ENCODE data around the gene EXOSC7.
"Not testable (repeated sequence)": the region's sequence is repeated elsewhere in the genome, so short reads cannot be mapped to it uniquely, and the experiment has no call there.

EXOSC7 gene

GRCh38 chr3:44949770-44950169 is 26.3 kb upstream of the EXOSC7 start:
- not testable (repeated sequence) for H3K9ac ChIP-seq (ENCODE audit: low read depth, low read length); H3K36me3 ChIP-seq (ENCODE audit: control insufficient read depth, insufficient read depth, low read length); H3K4me3 ChIP-seq (ENCODE audit: low read depth, low read length); H3K27me3 ChIP-seq (ENCODE audit: control insufficient read depth, insufficient read depth, low read length); H3K9me3 ChIP-seq (ENCODE audit: control insufficient read depth, insufficient read depth, low read length)
- H3K4me1 ChIP-seq (ENCODE audit: control insufficient read depth, insufficient read depth, low read length), result peaks cover 10% of the 10 kb centered on the region

- H3K36me3 ChIP-seq (ENCODE audit: control insufficient read depth, insufficient read depth, low read length), result peaks cover 5% of the 10 kb centered on the region
- no peak overlapping the region for H3K4me3 ChIP-seq (ENCODE audit: low read depth, low read length)
- H3K27me3 ChIP-seq (ENCODE audit: control insufficient read depth, insufficient read depth, low read length), result no peaks in the 10 kb centered on the region
- peaks cover 10% of the 10 kb centered on the region for H3K4me1 ChIP-seq (ENCODE audit: control insufficient read depth, insufficient read depth, low read length)
- no peaks in the 10 kb centered on the region for H3K9me3 ChIP-seq (ENCODE audit: control insufficient read depth, insufficient read depth, low read length)
- H3K9ac ChIP-seq (ENCODE audit: low read depth, low read length), result no peak overlapping the region
These were observed 25.7 kb upstream of the EXOSC7 start for GRCh38 chr3:44950275-44950734.

GRCh38 chr3:44952689-44953088 is 23.4 kb upstream of the EXOSC7 start:
- Histone ChIP-seq H3K4me3 (ENCODE audit: low read depth, low read length) (no peak overlapping the region), H3K27me3 (ENCODE audit: control insufficient read depth, insufficient read depth, low read length) (no peaks in the 10 kb centered on the region), H3K36me3 (ENCODE audit: control insufficient read depth, insufficient read depth, low read length) (peaks cover 9% of the 10 kb centered on the region), H3K9me3 (ENCODE audit: control insufficient read depth, insufficient read depth, low read length) (no peaks in the 10 kb centered on the region), H3K4me1 (ENCODE audit: control insufficient read depth, insufficient read depth, low read length) (peaks cover 10% of the 10 kb centered on the region), H3K9ac (ENCODE audit: low read depth, low read length) (no peak overlapping the region)

GRCh38 chr3:44954304-44954703 is 21.7 kb upstream of the EXOSC7 start:
- Histone ChIP-seq H3K36me3 (ENCODE audit: control insufficient read depth, insufficient read depth, low read length) (peaks cover 16% of the 10 kb centered on the region), H3K4me1 (ENCODE audit: control insufficient read depth, insufficient read depth, low read length) (peaks cover 10% of the 10 kb centered on the region), H3K27me3 (ENCODE audit: control insufficient read depth, insufficient read depth, low read length) (no peaks in the 10 kb centered on the region), H3K9me3 (ENCODE audit: control insufficient read depth, insufficient read depth, low read length) (no peaks in the 10 kb centered on the region), H3K9ac (ENCODE audit: low read depth, low read length) (no peak overlapping the region), H3K4me3 (ENCODE audit: low read depth, low read length) (no peak overlapping the region)

- Histone ChIP-seq H3K9me3 (ENCODE audit: control insufficient read depth, insufficient read depth, low read length) (no peaks in the 10 kb centered on the region), H3K9ac (ENCODE audit: low read depth, low read length) (no peak overlapping the region), H3K27me3 (ENCODE audit: control insufficient read depth, insufficient read depth, low read length) (no peaks in the 10 kb centered on the region), H3K36me3 (ENCODE audit: control insufficient read depth, insufficient read depth, low read length) (peaks cover 16% of the 10 kb centered on the region), H3K4me1 (ENCODE audit: control insufficient read depth, insufficient read depth, low read length) (peaks cover 10% of the 10 kb centered on the region), H3K4me3 (ENCODE audit: low read depth, low read length) (no peak overlapping the region)
These were observed 21.1 kb upstream of the EXOSC7 start for GRCh38 chr3:44954962-44955361.

GRCh38 chr3:44955917-44956316 is 20.1 kb upstream of the EXOSC7 start:
- H3K9ac ChIP-seq (ENCODE audit: low read depth, low read length), result no peak overlapping the region
- no peak overlapping the region for H3K4me3 ChIP-seq (ENCODE audit: low read depth, low read length)
- H3K36me3 ChIP-seq (ENCODE audit: control insufficient read depth, insufficient read depth, low read length), result peaks cover 16% of the 10 kb centered on the region
- H3K9me3 ChIP-seq (ENCODE audit: control insufficient read depth, insufficient read depth, low read length), result no peaks in the 10 kb centered on the region
- no peaks in the 10 kb centered on the region for H3K27me3 ChIP-seq (ENCODE audit: control insufficient read depth, insufficient read depth, low read length)
- peaks cover 4% of the 10 kb centered on the region for H3K4me1 ChIP-seq (ENCODE audit: control insufficient read depth, insufficient read depth, low read length)

- Histone ChIP-seq H3K9me3 (ENCODE audit: control insufficient read depth, insufficient read depth, low read length) (no peaks in the 10 kb centered on the region), H3K4me1 (ENCODE audit: control insufficient read depth, insufficient read depth, low read length) (no peaks in the 10 kb centered on the region), H3K36me3 (ENCODE audit: control insufficient read depth, insufficient read depth, low read length) (peaks cover 16% of the 10 kb centered on the region), H3K9ac (ENCODE audit: low read depth, low read length) (no peak overlapping the region), H3K4me3 (ENCODE audit: low read depth, low read length) (no peak overlapping the region), H3K27me3 (ENCODE audit: control insufficient read depth, insufficient read depth, low read length) (no peaks in the 10 kb centered on the region)
These were observed 18.1 kb upstream of the EXOSC7 start for GRCh38 chr3:44957986-44958385.

GRCh38 chr3:44958386-44958785 is 17.7 kb upstream of the EXOSC7 start:
- H3K9ac ChIP-seq (ENCODE audit: low read depth, low read length), result no peak overlapping the region
- H3K9me3 ChIP-seq (ENCODE audit: control insufficient read depth, insufficient read depth, low read length), result no peaks in the 10 kb centered on the region
- peaks cover 16% of the 10 kb centered on the region for H3K36me3 ChIP-seq (ENCODE audit: control insufficient read depth, insufficient read depth, low read length)
- H3K4me3 ChIP-seq (ENCODE audit: low read depth, low read length), result no peak overlapping the region
- H3K27me3 ChIP-seq (ENCODE audit: control insufficient read depth, insufficient read depth, low read length), result no peaks in the 10 kb centered on the region
- no peaks in the 10 kb centered on the region for H3K4me1 ChIP-seq (ENCODE audit: control insufficient read depth, insufficient read depth, low read length)

- Histone ChIP-seq H3K36me3 (ENCODE audit: control insufficient read depth, insufficient read depth, low read length) (peaks cover 12% of the 10 kb centered on the region), H3K9ac (ENCODE audit: low read depth, low read length) (no peak overlapping the region), H3K9me3 (ENCODE audit: control insufficient read depth, insufficient read depth, low read length) (no peaks in the 10 kb centered on the region), H3K4me3 (ENCODE audit: low read depth, low read length) (no peak overlapping the region), H3K4me1 (ENCODE audit: control insufficient read depth, insufficient read depth, low read length) (no peaks in the 10 kb centered on the region), H3K27me3 (ENCODE audit: control insufficient read depth, insufficient read depth, low read length) (no peaks in the 10 kb centered on the region)
These were observed 15.5 kb upstream of the EXOSC7 start for GRCh38 chr3:44960387-44961026.

GRCh38 chr3:44961888-44962287 is 14.2 kb upstream of the EXOSC7 start:
- no peaks in the 10 kb centered on the region for H3K4me1 ChIP-seq (ENCODE audit: control insufficient read depth, insufficient read depth, low read length)

GRCh38 chr3:44962621-44963393 is 13.2 kb upstream of the EXOSC7 start:
- no peaks in the 10 kb centered on the region for H3K27me3 ChIP-seq (ENCODE audit: control insufficient read depth, insufficient read depth, low read length)
- no peak overlapping the region for H3K9ac ChIP-seq (ENCODE audit: low read depth, low read length)
- H3K4me1 ChIP-seq (ENCODE audit: control insufficient read depth, insufficient read depth, low read length), result no peaks in the 10 kb centered on the region
- no peaks in the 10 kb centered on the region for H3K9me3 ChIP-seq (ENCODE audit: control insufficient read depth, insufficient read depth, low read length)
- no peak overlapping the region for H3K4me3 ChIP-seq (ENCODE audit: low read depth, low read length)
- H3K36me3 ChIP-seq (ENCODE audit: control insufficient read depth, insufficient read depth, low read length), result peaks cover 7% of the 10 kb centered on the region

More at GRCh38 chr3:44961888-44962287, 14.2 kb upstream of the EXOSC7 start:
- Histone ChIP-seq H3K27me3 (ENCODE audit: control insufficient read depth, insufficient read depth, low read length) (no peaks in the 10 kb centered on the region), H3K9me3 (ENCODE audit: control insufficient read depth, insufficient read depth, low read length) (no peaks in the 10 kb centered on the region), H3K4me3 (ENCODE audit: low read depth, low read length) (no peak overlapping the region), H3K36me3 (ENCODE audit: control insufficient read depth, insufficient read depth, low read length) (peaks cover 12% of the 10 kb centered on the region), H3K9ac (ENCODE audit: low read depth, low read length) (no peak overlapping the region)
